Airway epithelial cell (primary cell): ENCODE data around the gene VIPR2. TPM values are rescaled to one million over a fixed set of nuclear protein-coding genes. Genes with fewer than 3 reads are reported as not detected.

Experiments
- total RNA-seq: library from RNA; depleted of rRNA; stranded (reverse); fragments of >200 nt; gene quantifications from 2 replicates; pipeline ENCODE4 v1.2.3, GENCODE V29; 2015

Gene VIPR2
- not detected in 2 replicates for total RNA-seq

DNA sequence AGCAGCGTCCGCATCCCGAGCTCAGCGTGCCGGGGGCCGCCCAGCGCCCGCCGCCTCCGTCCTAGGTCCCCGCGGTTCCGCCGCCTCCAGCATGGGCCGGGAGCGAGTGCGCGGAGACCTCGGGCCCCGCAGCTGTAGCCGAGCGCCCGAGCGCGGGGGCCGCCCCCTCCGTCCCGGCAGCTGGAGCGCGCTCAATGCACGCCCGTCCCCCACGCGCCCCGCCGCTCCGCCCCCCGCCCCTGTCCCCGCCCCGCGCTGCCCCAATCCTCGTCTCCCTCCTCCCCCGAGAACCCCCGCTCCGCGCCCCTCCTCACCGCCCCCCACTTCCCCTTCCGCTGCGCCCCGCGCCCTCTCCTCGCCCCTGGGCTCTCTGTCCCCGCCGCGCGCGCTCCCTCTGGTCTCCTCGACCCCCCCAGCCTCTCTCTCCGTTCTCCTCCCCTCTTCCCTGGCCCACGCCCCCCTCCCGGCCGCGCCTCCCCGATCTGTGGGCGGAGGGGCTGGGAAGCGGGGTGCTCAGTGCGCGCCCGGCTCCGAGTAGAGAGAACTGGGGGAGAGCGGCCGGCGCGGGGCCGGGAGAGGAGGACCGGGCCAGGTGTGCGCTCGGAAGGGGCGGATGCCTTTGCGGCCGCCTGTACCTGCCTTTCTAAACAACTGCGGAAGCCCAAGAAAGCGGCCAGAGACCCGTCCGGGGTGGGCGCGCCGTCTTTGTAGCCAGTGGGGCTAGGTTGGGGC lies at the start of gene VIPR2:
VIPR2 (minus strand) TSS at position 110 of the 732 bp plus-strand sequence; CDS start at position 14, 96 bp downstream.

